Globus pallidus (tissue), 1 donor: ENCODE results near the gene IP6K3.

Experiments
- DNase-seq: peaks from one replicate; pipeline ENCODE4 v3.0.0-alpha.2; 2015; ENCODE audit warnings: low spot score

The IP6K3 gene

GRCh38 chr6:33777398-33778388 lies 31.0 kb upstream of the IP6K3 start:
- no peak for DNase-seq

- DNase-seq = no peak
These were observed 30.1 kb upstream of the IP6K3 start for GRCh38 chr6:33776764-33777163.

- DNase-seq = no peak
These were observed 29.5 kb upstream of the IP6K3 start for GRCh38 chr6:33776186-33776585.

- no peak for DNase-seq
These were observed 28.1 kb upstream of the IP6K3 start for GRCh38 chr6:33774774-33775173.

- DNase-seq = no peak
These were observed 26.3 kb upstream of the IP6K3 start for GRCh38 chr6:33772902-33773472.

GRCh38 chr6:33772082-33772830 lies 25.6 kb upstream of the IP6K3 start:
- DNase-seq = no peak

GRCh38 chr6:33771146-33772081 lies 24.7 kb upstream of the IP6K3 start:
- DNase-seq = peak; percentile 68

GRCh38 chr6:33770833-33771145 lies 24.1 kb upstream of the IP6K3 start:
- DNase-seq = no peak

- no peak for DNase-seq
These were observed 23.6 kb upstream of the IP6K3 start for GRCh38 chr6:33770124-33770832.

GRCh38 chr6:33769248-33769821 lies 22.6 kb upstream of the IP6K3 start:
- no peak for DNase-seq

- DNase-seq = peak; percentile 73
These were observed 22.0 kb upstream of the IP6K3 start for GRCh38 chr6:33768644-33769120.

- no peak for DNase-seq
These were observed 20.5 kb upstream of the IP6K3 start for GRCh38 chr6:33766921-33767907.

- DNase-seq = no peak
These were observed 18.7 kb upstream of the IP6K3 start for GRCh38 chr6:33765368-33765767.

- DNase-seq = no peak
These were observed 17.3 kb upstream of the IP6K3 start for GRCh38 chr6:33764036-33764435.

GRCh38 chr6:33763483-33763882 lies 16.8 kb upstream of the IP6K3 start:
- DNase-seq = no peak

- no peak for DNase-seq
These were observed 16.0 kb upstream of the IP6K3 start for GRCh38 chr6:33762713-33763112.

GRCh38 chr6:33761922-33762629 lies 15.4 kb upstream of the IP6K3 start:
- peak; percentile 77 for DNase-seq

- no peak for DNase-seq
These were observed 14.8 kb upstream of the IP6K3 start for GRCh38 chr6:33761581-33761921.
